AG04449 (cell line): ENCODE measurements around the gene POU2AF2.

Experiments
- CTCF ChIA-PET: fragments of 350-600 bp; formaldehyde crosslinking; extraction: SDS; loops from one replicate; lab custom pipeline; 2021; ENCODE audit warnings: antibody characterized with exemption; lab: Yijun Ruan, JAX
- POLR2A ChIA-PET: fragments of 400-600, 350-600 bp; formaldehyde crosslinking; extraction: SDS; loops from one replicate; lab custom pipeline; 2020; ENCODE audit warnings: antibody characterized with exemption, inconsistent platforms; lab: Yijun Ruan, JAX
- DNase-seq: peaks from one replicate; pipeline ENCODE4 v3.0.0-alpha.2; 2010; ENCODE audit warnings: low read depth, low spot score
- H3K4me3 ChIP-seq: 2 replicates; pipeline ENCODE4 v1.5.1; 2011; ENCODE audit warnings: low read depth, mild to moderate bottlenecking, control low read depth, low read length
- TF ChIP-seq, protein P1 (sequence below): IDR thresholded peaks from one replicate; pipeline ENCODE4 v1.5.1; 2011; ENCODE audit warnings: mild to moderate bottlenecking, moderate library complexity, low read length, control low read depth, inconsistent platforms; ENCODE audit not compliant: insufficient read depth; ENCODE audit errors: missing control alignments

Gene POU2AF2

GRCh38 chr11:111302298-111302697 lies 56.8 kb downstream of the POU2AF2 start:
- CTCF ChIA-PET = interaction anchor here (1.1 kb wide), 1 partner anchor 128 kb away, joined by 3 read pairs; no protein-coding TSS in a partner anchor
- POLR2A ChIA-PET = no interaction called here
- no peak for DNase-seq

GRCh38 chr11:111303461-111303860 lies 57.9 kb downstream of the POU2AF2 start:
- no peak overlapping the region for H3K4me3 ChIP-seq
- CTCF ChIA-PET = no interaction called here
- POLR2A ChIA-PET = no interaction called here
- no peak for DNase-seq
- TF ChIP-seq, protein P1, sequence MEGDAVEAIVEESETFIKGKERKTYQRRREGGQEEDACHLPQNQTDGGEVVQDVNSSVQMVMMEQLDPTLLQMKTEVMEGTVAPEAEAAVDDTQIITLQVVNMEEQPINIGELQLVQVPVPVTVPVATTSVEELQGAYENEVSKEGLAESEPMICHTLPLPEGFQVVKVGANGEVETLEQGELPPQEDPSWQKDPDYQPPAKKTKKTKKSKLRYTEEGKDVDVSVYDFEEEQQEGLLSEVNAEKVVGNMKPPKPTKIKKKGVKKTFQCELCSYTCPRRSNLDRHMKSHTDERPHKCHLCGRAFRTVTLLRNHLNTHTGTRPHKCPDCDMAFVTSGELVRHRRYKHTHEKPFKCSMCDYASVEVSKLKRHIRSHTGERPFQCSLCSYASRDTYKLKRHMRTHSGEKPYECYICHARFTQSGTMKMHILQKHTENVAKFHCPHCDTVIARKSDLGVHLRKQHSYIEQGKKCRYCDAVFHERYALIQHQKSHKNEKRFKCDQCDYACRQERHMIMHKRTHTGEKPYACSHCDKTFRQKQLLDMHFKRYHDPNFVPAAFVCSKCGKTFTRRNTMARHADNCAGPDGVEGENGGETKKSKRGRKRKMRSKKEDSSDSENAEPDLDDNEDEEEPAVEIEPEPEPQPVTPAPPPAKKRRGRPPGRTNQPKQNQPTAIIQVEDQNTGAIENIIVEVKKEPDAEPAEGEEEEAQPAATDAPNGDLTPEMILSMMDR = no peak

More at GRCh38 chr11:111302298-111302697, 56.8 kb downstream of the POU2AF2 start:
- H3K4me3 ChIP-seq = no peak overlapping the region
- TF ChIP-seq, protein P1 = no peak

DNA sequence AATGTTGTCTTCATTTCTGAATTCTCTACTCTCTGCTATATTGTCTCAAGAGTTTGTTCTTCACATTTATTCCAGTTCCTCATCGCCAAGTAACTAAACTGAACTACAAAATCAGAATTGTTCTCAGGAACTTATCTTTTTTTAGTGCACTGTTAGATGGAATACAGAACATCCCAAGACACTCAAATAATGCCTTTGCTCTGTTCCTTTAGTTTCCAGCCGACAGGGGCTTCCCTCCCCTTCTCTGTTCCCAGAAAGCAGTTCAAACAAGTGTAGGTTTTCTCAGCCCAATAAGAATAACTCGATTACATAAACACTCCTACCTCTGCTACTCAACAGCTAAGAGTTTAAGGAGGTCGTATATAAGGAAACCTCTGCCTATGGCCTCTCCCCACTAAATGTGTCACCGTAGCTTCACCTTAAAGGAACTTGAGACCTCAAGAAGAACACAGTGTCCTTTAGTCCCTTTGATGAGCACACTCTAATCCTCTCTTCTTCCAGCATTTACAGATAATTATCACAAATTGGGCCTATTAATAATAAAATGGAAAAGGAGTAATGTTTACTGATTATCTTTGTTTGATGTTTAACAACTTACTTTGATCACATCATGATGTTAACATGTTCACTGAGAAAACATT lies 59.8 kb downstream of the POU2AF2 start:
- POLR2A ChIA-PET = no interaction called here
- no peak overlapping the region for H3K4me3 ChIP-seq
- TF ChIP-seq, protein P1 = no peak
- CTCF ChIA-PET = no interaction called here
- DNase-seq = no peak

- H3K4me3 ChIP-seq = no peak overlapping the region
- ChIA-PET CTCF (no interaction called here), POLR2A (no interaction called here)
- TF ChIP-seq, protein P1 = no peak
- no peak for DNase-seq
Measured at GRCh38 chr11:111305876-111306275, 60.4 kb downstream of the POU2AF2 start.

DNA sequence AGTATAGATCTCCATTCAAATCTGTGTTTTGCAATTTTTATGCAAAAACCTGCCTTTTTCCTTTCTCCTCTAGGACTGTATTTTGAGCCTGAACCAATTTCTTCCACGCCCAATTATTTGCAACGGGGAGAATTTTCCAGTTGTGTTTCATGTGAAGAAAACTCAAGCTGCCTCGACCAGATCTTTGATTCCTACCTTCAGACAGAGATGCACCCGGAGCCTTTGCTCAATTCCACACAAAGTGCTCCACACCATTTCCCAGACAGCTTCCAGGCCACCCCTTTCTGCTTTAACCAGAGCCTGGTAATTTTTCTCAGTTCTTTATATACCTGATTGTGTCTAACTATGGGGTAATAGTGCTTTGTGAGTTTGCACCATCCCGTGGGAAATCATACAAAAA lies 60.8 kb downstream of the POU2AF2 start:
- no peak for DNase-seq
- TF ChIP-seq, protein P1 = no peak
- ChIA-PET POLR2A (no interaction called here), CTCF (no interaction called here)
- H3K4me3 ChIP-seq = no peak overlapping the region

GRCh38 chr11:111307472-111308108 lies 62.1 kb downstream of the POU2AF2 start:
- no peak for DNase-seq
- H3K4me3 ChIP-seq = no peak overlapping the region
- CTCF ChIA-PET = no interaction called here
- TF ChIP-seq, protein P1 = no peak
- POLR2A ChIA-PET = no interaction called here
